GM19324 (cell line): ENCODE measurements around the gene TBC1D22A.

Experiments
- ATAC-seq: cut with Tn5 transposase; IDR thresholded peaks from one replicate; pipeline ENCODE4 v1.9.1; 2021; ENCODE audit warnings: mild to moderate bottlenecking, moderate library complexity; ENCODE audit not compliant: unreplicated experiment, low FRiP score

TBC1D22A gene

GRCh38 chr22:46829117-46829891 lies 66.9 kb downstream of the TBC1D22A start:
- ATAC-seq, result no peak

- no peak for ATAC-seq
These were observed 67.7 kb downstream of the TBC1D22A start for GRCh38 chr22:46829941-46830715.

GRCh38 chr22:46830841-46831240 lies 68.4 kb downstream of the TBC1D22A start:
- ATAC-seq, result no peak

GRCh38 chr22:46833228-46833627 lies 70.8 kb downstream of the TBC1D22A start:
- no peak for ATAC-seq

DNA sequence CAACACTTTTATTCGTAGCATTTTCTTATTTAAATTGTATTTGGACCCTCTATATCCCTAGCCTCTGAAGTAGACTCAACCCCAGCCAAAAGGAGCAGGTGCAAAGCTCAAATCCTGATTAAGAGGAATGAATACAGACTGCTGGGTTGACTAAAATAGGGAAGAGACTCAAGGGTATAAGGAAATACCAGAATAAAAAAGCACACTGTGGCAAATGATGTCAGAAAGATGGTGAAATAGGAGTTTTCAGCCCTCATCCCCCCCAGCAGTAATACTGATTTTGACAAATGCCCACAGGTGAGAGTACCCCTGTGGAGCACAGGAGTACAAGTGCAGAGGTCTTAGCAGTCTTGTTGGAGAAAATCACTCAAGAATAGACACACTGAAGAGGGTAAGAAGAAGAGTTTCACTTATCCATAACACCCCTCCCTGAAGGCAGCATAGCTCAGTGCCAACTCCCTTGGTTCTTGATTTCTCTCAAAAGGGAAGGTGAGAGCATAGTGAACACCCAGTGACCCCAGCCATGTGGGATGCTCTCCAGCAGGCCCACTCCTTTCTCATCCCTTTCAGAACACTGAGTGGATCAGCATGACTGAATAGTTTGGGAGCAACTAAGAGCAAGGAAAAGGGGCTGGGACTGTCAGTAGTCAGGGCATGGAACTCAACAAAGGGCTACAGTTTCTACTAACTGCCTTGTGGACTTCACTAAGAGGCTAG lies 71.7 kb downstream of the TBC1D22A start:
- no peak for ATAC-seq

- no peak for ATAC-seq
These were observed 72.8 kb downstream of the TBC1D22A start for GRCh38 chr22:46835288-46835687.

GRCh38 chr22:46835693-46836092 lies 73.2 kb downstream of the TBC1D22A start:
- ATAC-seq, result no peak

DNA sequence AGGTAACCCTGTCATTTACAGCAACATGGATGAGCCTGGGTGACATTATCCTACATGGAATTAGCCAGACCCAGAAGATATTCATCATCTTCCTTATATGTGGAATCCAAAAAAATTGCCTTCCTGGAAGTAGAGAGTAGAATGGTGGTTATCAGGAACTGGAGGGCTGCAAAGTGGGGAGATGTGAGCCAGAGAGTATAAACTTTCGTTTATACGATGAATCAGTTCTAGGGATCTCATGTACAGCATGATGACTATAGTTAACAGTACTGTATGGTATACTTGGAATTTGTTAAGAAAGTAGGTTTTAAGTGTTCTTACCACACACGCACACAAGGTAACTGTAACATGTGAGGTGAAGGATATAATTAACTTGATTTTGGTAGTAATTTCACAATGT lies 79.1 kb downstream of the TBC1D22A start:
- no peak for ATAC-seq

- ATAC-seq, result no peak
These were observed 80.2 kb downstream of the TBC1D22A start for GRCh38 chr22:46842606-46843005.

- no peak for ATAC-seq
These were observed 81.4 kb downstream of the TBC1D22A start for GRCh38 chr22:46843821-46844255.

- ATAC-seq, result no peak
These were observed 82.3 kb downstream of the TBC1D22A start for GRCh38 chr22:46844606-46845210.

DNA sequence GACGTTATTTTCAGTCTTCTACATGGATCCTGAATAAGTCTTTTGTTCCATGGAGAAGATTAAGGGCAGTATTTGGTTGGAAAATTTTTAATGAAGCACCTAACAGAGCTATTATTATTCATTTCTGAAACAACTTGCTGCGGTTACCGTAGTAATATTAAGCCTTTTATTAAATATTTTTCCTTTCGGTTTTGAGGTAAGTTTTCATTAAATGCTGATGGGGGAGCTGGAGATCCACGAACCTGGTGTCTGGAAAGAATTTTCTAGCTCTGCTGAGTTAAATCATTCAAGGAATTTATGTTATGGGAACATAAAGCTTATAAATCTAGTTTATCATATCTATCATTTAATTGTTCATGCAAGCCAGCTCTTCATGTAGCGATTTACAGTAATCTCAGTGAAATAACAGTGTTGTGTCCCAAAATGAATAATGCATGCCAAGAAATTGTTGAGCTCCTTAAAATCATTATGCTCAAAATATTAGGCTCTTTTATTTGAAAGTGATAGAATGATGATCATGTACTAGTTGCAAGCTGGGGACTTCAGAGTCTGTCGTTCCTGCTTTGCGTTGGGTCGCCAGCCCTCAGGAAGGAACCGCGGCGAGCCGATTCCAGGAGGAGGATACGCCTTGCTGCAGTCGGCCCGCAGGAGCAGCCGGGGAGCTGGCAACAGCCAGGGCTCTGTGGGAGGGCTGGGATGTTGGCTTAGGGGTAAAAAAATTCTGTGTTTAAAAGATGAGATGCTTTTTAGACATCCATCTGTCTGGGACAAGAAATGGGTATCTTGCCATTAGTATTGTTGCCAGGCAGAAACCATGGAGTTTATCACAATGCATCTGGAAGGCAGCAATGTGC lies 83.1 kb downstream of the TBC1D22A start:
- ATAC-seq, result no peak

- no peak for ATAC-seq
These were observed 83.8 kb downstream of the TBC1D22A start for GRCh38 chr22:46846150-46846831.

- ATAC-seq, result no peak
These were observed 84.4 kb downstream of the TBC1D22A start for GRCh38 chr22:46846832-46847355.

DNA sequence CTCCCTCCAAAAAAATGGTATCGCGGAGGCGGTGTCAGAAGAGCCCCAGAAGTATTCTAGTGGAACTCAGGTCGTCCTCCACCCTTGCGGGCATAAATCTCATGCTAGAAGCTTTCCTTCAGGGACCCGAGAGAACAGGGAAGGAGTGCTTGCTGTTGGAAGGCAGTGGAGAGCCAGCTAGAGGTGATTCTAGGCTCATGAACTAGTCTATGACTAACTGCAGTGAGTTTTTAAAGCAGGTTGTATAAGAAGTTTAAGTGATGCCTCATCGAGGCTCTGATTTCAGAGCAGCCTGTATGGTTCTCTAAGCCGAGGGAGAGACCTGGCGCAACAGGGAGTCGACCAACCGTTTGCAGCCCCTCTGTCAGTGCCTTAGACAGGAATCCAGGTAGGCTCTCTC lies 85.7 kb downstream of the TBC1D22A start:
- ATAC-seq, result no peak

DNA sequence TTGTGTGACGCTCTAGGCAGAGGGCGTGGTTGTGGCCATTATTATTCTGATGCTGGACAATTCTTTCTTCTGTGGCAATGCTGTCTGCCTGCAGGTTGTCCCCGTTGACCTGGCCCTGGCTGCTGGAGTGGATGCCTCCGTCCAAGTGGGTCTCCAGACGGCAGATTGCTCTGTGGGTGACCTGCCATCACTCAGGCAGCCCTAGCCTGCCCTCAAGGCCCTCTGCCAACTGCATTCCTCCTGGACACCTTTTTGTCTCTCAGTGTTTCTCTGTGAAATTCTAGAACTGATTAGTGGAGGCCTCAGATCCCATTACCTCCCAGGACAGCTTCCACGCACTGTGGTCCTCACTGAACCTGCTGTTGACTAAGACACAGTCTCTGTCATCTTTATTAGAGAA lies 86.7 kb downstream of the TBC1D22A start:
- ATAC-seq, result no peak

DNA sequence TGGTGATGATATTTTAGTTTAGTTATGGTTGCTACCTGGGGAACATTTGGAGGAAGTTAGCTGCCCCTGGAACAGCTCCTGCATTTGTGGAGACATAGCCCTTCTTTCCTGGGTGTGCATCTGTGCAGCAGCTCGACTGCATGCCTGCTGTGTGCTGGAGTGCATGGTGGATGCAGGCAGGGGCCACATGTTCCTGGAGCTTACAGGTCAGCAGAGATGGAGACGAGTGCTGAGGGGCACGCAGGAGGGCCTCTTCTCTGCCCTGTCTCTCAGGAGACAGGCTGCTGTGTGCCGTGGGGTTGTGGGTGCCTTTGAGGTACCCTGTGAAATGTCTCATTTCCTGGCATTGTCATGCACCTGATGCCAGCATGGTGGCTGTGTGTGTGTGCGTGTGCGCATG lies 87.5 kb downstream of the TBC1D22A start:
- ATAC-seq, result no peak

DNA sequence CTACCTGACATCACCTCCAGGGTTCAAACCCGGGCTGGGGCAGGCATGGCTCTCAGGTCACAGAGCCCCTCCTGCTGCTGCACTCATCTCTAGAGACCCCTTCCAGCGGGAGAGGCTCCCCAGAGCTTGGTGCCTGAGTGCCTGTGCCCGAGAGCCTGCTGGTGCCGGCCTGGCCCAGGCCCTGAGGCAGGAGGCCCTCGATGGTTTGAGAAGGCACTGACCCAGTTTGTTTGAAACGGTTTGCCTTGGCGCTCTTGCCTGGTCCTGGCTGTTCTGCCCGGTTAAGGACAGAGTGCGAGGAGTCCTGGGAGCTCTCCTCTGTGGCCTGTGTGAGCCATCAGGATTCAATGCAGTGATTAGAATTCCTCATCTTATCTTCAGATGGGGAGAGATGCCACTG lies 88.9 kb downstream of the TBC1D22A start:
- no peak for ATAC-seq

- no peak for ATAC-seq
These were observed 89.5 kb downstream of the TBC1D22A start for GRCh38 chr22:46851941-46852340.
